ENCODE data around the gene OR4K14. TPM values are rescaled to one million over a fixed set of nuclear protein-coding genes. Genes with fewer than 3 reads are reported as not detected.
"Not testable (repeated sequence)": the region's sequence is repeated elsewhere in the genome, so short reads cannot be mapped to it uniquely, and the experiment has no call there.

The OR4K14 gene, protein sequence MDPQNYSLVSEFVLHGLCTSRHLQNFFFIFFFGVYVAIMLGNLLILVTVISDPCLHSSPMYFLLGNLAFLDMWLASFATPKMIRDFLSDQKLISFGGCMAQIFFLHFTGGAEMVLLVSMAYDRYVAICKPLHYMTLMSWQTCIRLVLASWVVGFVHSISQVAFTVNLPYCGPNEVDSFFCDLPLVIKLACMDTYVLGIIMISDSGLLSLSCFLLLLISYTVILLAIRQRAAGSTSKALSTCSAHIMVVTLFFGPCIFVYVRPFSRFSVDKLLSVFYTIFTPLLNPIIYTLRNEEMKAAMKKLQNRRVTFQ
- not detected for polyA plus RNA-seq (ENCODE audit: insufficient read length in 4 of 4)

DNA sequence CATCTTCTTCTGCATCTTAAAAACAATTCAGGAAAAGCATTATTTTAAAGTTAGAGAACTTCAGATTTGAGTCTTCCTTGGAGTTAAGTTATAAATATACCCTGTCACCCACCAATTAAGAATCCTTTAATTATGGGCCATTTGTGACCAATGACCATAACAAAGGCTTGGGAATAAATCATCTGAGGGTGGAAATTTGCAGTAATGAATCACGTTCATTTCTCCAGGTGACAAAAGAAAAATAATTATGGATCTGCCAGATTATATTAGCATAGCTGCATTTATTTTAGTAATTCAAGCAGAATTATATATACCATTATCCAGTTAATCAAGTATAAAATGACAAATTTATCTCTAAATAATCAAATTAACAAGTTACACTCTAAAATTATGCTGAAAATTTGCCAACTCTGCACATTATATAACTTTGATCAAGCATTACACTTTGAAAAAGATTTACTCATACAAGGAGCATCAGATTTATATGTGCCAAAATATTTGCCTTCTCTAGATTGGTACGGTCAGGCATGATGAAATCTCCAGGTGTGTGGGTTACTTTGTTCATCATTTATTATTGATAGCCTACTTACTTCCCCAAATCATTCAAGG lies at the start of gene OR4K14:
Gene OR4K14, minus strand, starts transcription at position 51 of the 609 bp plus-strand sequence. CDS start 4,114 bp downstream, outside the sequence.
- DNase-seq (ENCODE audit: low read depth in 4 of 4, low spot score in 2 of 4) = no peak

DNA sequence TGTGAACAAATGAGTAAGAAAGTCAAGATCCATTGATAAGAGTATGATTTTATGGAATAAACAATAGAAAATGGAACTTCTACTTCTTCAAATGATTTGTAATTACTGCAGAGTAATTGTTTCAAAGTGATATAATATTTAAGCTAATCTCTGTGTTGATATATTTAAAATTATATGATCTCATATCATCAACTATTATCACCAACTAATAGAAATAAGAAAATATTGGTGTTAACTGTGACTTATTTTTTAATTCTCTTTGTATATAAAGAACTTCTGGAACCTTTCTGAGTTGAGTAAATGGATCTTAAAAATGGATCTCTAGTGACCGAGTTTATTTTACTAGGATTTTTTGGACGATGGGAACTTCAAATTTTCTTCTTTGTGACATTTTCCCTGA lies 40.6 kb upstream of the OR4K14 start, which contains the start of gene OR4L1:
Gene OR4L1, plus strand, starts transcription at position 301 of the 400 bp plus-strand sequence. Its CDS starts 0 bp downstream, at position 301.
- DNase-seq (ENCODE audit: low read depth in 4 of 4, low spot score in 2 of 4) = no peak

DNA sequence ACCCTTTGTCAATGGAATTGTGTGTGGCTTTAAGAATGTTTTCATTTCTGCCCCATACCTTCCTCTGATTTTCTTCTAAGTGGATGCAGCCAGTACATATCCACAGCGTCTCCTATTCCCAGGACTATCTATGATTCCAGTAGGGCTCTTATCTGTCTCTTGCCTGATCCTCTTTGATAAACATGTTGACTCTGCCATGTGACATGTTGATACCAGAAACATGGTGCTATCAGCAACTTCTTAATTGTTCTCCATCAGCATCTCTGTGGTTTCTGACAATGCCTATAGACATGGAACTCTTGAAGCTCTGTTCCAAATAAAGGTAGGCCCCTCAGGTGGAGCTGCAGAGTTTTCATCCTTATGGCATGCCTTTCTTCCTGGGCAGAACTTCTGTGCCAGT lies 29.1 kb upstream of the OR4K14 start:
- DNase-seq (ENCODE audit: low read depth in 4 of 4, low spot score in 2 of 4) = no peak

DNA sequence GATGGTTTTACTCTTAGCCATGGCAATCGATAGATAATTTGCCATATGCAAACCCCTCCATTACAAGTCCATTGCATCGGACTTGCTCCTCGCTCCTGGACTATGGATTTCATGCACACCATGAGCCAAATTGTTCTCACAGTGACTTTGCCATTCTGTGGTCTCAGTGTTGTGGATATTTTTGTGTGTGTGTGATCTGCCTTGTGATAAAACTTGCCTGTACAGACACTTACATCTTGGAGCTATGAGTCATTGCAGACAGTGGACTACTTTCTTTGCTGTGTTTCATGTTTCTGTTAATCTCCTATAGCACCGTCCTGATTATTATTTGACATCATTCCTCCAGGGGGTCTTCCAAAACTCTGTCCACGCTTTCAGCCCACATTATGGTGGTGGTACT lies 25.1 kb upstream of the OR4K14 start:
- no peak for DNase-seq (ENCODE audit: low read depth in 4 of 4, low spot score in 2 of 4)

DNA sequence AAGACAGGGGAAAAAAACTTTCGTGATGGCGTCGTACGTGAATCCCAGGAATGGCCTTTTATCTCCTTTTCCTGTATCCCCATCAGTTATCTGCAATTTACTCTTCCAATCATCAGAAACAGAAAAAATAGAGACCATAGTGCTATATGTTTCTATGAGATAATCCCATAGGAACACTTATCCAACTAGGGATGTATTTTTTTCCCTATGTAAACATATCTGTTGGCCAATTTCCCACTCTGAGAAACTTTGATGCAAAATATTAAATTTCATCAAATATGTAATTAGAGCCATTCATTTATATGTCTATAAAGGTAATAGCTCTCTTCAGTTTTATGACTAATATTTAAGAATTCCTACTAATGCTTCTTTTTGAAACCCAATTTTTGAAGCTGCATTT lies 16.8 kb upstream of the OR4K14 start, which contains the start of gene OR4K13:
Gene OR4K13, minus strand, starts transcription at position 101 of the 400 bp plus-strand sequence. CDS start 1,280 bp downstream, outside the sequence.
- DNase-seq (ENCODE audit: low read depth in 4 of 4, low spot score in 2 of 4) = no peak

DNA sequence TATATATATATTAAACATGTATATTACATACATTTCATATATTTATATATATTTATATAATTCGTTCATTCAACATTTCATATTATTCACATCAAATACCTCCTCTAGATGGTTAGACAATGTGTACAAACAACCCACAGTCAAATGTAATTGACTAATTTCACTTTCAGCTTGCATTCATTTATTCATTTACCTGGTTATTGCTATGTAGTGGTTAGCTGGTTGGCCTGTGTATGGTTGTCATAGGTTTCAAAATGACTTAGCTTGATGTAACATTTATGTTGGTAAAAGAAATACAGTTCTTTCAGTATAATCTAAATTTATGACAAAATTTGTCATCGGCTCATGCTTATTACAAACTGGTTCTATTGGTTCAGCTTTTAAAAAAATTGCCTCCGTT lies 16.3 kb upstream of the OR4K14 start:
- no peak for DNase-seq (ENCODE audit: low read depth in 4 of 4, low spot score in 2 of 4)

DNA sequence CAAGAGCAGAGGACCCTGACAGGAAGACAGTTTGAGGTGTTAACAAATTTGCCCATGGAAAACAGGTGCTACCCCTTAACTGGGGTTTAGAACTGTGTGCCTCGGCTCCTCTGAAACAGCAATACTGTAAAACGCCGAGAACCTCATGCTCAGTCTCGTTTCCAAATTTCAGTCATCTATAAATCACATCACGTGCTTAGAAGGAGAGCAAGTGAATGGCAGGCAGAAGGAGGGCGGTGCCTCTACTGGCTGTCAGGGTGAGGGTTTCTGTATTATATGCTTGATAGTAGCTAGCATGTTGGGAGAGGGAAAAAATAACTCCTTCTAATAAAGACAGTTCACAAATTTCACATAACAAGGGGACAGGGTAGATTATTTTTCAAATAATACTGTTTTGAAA lies 12.0 kb upstream of the OR4K14 start:
- no peak for DNase-seq (ENCODE audit: low read depth in 4 of 4, low spot score in 2 of 4)

DNA sequence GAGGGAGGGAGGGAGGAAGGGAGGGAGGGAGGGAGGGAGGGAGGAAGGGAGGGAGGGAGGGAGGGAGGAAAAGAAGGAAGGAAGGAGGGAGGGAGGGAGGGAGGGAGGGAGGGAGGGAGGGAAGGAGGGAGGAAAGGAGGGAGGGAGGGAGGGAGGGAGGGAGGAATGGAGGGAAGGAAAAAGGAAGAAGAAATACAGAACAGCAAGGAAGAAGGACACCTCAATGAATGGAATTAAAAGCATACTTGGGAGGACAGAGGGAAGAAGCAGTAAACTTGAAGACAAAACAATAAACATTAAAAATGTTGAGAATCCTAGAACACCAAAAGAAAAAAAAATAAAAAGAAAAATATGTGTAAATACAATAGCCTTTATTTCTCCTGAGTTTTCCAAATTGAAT lies 11.0 kb downstream of the OR4K14 start:
- DNase-seq (ENCODE audit: low read depth in 4 of 4, low spot score in 2 of 4) = no peak

DNA sequence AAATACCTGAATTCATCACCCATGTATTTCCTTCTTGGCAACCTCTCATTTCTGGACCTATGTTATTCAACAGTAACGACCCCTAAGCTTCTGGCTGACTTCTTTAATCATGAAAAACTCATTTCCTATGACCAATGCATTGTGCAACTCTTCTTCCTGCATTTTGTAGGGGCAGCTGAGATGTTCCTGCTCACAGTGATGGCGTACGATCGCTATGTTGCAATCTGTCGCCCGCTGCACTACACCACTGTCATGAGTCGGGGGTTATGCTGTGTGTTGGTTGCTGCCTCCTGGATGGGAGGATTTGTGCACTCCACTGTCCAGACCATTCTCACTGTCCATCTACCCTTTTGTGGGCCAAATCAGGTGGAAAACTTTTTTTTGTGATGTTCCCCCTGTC lies 16.8 kb downstream of the OR4K14 start:
- DNase-seq (ENCODE audit: low read depth in 4 of 4, low spot score in 2 of 4) = no peak

DNA sequence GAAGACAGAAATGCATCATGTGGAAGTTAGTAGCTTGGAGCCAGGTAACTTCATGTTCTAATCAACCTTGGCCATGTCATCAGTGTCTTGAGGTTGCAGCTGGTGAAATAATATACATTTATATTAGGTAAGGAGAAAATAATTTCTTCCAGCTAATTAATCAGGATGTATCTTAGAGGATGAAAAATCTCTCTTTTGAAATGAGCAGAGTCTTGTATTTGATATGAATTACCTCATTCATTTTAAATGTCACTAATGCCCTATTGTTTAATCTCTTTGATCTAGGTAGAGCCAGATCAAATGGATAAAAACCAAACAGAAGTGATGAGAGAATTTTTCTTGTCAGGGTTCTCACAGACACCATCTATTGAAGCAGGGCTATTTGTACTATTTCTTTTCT lies 17.2 kb downstream of the OR4K14 start, which contains the start of gene OR4Q2:
Gene OR4Q2, plus strand, starts transcription at position 301 of the 400 bp plus-strand sequence.
- DNase-seq (ENCODE audit: low read depth in 4 of 4, low spot score in 2 of 4) = no peak

DNA sequence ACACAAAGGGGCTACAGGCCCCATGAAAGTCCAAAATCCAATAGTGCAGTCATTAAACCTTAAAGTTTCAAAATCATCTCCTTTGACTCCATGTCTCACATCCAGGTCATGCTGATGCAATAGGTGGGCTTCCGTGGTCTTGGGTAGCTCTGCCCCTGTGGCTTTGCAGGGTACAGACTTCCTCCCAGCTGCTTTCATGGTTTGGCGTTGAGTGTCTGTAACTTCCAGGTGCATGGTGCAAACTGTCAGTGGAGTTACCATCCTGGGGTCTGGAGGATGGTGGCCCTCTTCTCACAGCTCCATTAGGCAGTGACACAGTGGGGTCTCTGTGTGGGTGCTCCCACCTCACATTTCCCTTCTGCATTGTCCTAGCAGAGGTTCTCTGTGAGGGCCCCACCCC lies 25.7 kb downstream of the OR4K14 start:
- no peak for DNase-seq (ENCODE audit: low read depth in 4 of 4, low spot score in 2 of 4)

DNA sequence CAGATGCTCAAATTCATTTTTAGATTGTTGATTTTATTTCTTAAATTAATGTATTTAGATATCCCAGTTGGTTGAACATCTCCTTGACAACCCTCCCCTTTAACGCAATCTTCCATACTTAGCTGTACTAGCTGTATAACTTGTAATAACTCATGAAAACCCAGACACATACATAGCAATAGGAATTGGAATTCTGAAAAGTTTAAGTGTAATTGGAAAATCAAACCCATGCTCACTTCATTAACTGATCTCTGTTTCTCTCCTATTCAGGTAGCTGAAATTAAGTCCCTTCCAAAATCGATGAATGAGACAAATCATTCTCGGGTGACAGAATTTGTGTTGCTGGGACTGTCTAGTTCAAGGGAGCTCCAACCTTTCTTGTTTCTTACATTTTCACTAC lies 43.8 kb downstream of the OR4K14 start, which contains the start of gene OR4K15:
Gene OR4K15, plus strand, starts transcription at position 301 of the 400 bp plus-strand sequence. Its CDS starts 0 bp downstream, at position 301.
- DNase-seq (ENCODE audit: low read depth in 4 of 4, low spot score in 2 of 4) = no peak

DNA sequence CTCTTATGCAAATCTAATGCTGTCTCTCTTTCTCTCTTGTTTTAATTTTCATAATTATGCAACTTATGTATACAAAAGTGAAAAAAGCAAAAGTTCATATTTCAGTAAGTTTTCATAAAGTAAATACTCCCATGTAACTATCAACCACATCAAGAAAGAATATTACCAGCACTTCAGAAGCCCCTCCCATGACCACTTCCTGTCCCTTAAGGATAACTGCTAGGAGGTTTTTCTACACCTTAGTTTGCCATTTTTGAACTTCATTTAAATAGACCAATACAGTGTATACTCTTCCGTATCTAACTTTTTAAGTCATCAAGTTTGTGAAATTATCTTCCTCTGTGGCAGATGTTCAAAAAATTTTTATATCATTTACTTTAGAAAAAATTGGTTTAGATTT lies 44.3 kb downstream of the OR4K14 start:
- no peak for DNase-seq (ENCODE audit: low read depth in 4 of 4, low spot score in 2 of 4)

DNA sequence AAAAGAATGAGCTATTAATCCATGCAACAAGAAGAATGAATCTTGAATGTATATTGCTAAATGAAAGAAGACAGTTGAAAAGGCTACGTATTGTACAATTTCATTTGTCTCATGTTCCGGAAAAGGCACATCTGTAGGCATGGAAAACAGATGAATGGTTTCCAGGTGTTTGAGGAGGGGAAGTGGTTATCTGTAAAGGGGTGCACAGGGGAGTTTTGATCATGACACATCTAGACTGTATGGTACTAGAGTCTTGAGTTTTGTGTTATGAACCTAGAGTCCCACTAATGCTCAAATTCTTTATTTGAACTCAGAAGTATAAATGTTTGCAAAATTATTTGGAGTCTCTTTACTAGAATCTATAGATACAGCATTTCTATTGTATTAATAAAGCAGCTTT lies 49.4 kb downstream of the OR4K14 start:
- DNase-seq (ENCODE audit: low read depth in 4 of 4, low spot score in 2 of 4) = not testable (repeated sequence)

Other genes starting within 250 kb of the OR4K14 start
- not detected for gene OR4M1, start 245.8 kb downstream of the OR4K14 start, polyA plus RNA-seq (ENCODE audit: insufficient read length in 4 of 4)
- gene OR4N2, start 215.5 kb downstream of the OR4K14 start, polyA plus RNA-seq (ENCODE audit: insufficient read length in 4 of 4) = not detected
- gene OR4K2, start 144.2 kb downstream of the OR4K14 start, polyA plus RNA-seq (ENCODE audit: insufficient read length in 4 of 4) = not detected
- gene OR4K5, start 98.7 kb downstream of the OR4K14 start, polyA plus RNA-seq (ENCODE audit: insufficient read length in 4 of 4) = not detected
- not detected for gene OR4K1, start 88.4 kb downstream of the OR4K14 start, polyA plus RNA-seq (ENCODE audit: insufficient read length in 4 of 4)
- not detected for gene OR4K15, start 43.7 kb downstream of the OR4K14 start, polyA plus RNA-seq (ENCODE audit: insufficient read length in 4 of 4)
- not detected for gene OR4Q2, start 17.1 kb downstream of the OR4K14 start, polyA plus RNA-seq (ENCODE audit: insufficient read length in 4 of 4)
- gene OR4K13, start 16.7 kb upstream of the OR4K14 start, polyA plus RNA-seq (ENCODE audit: insufficient read length in 4 of 4) = not detected
- not detected for gene OR4L1, start 40.7 kb upstream of the OR4K14 start, polyA plus RNA-seq (ENCODE audit: insufficient read length in 4 of 4)
- under 1 TPM in 3 of 4 donors, not detected in 1; 0.03 to 0.05 (median 0.05) TPM for gene OR4K17, start 91.4 kb upstream of the OR4K14 start, polyA plus RNA-seq (ENCODE audit: insufficient read length in 4 of 4)
- not detected for gene OR4N5, start 119.5 kb upstream of the OR4K14 start, polyA plus RNA-seq (ENCODE audit: insufficient read length in 4 of 4)
- under 1 TPM in 1 of 4 donors, not detected in 3; 0.05 TPM for gene OR11G2, start 171.6 kb upstream of the OR4K14 start, polyA plus RNA-seq (ENCODE audit: insufficient read length in 4 of 4)
- gene OR11H6, start 204.4 kb upstream of the OR4K14 start, polyA plus RNA-seq (ENCODE audit: insufficient read length in 4 of 4) = not detected
- gene OR11H7, start 209.7 kb upstream of the OR4K14 start, polyA plus RNA-seq (ENCODE audit: insufficient read length in 4 of 4) = under 1 TPM; 0.32 to 0.69 (median 0.54) TPM
- gene OR11H4, start 220.0 kb upstream of the OR4K14 start, polyA plus RNA-seq (ENCODE audit: insufficient read length in 4 of 4) = under 1 TPM in 1 of 4 donors, not detected in 3; 0.14 TPM